ENCODE data around the gene HSPB2.
A peak's percentile ranks its signal among the peaks of the same experiment; 100 is the strongest.

GRCh38 chr11:111910676-111911562 lies 1.6 kb upstream of the HSPB2 start:
- TF ChIP-seq CTCF (IDR thresholded peaks at IDR 0.05) = no peak
- TF ChIP-seq POLR2A (IDR thresholded peaks at IDR 0.05) = peak in 1 of 2 donors; percentile 22

Data from gastroesophageal sphincter (tissue), 3 donors.